ENCODE measurements around the gene LRRC36. TPM values are rescaled to one million over a fixed set of nuclear protein-coding genes. Genes with fewer than 3 reads are reported as not detected.

The LRRC36 gene
- polyA plus RNA-seq, 4 donors: 3.5 to 4.6 (median 3.9) TPM

Other genes with a start within 250 kb of the LRRC36 start
- gene PHAF1, start 216.9 kb upstream of the LRRC36 start, polyA plus RNA-seq (ENCODE audit: insufficient read length in 4 of 4): 10 to 100 TPM; 21.1 to 24.2 (median 22.5) TPM
- 10 to 100 TPM in 3 of 4 donors, 1 to 10 TPM in 1; 8.4 to 11.9 (median 10.9) TPM for gene B3GNT9, start 175.8 kb upstream of the LRRC36 start, polyA plus RNA-seq (ENCODE audit: insufficient read length in 4 of 4)
- gene TRADD, start 166.9 kb upstream of the LRRC36 start, polyA plus RNA-seq (ENCODE audit: insufficient read length in 4 of 4): 1 to 10 TPM; 3.9 to 7.2 (median 4.5) TPM
- 1 to 10 TPM; 1.0 to 1.8 (median 1.4) TPM for gene FBXL8, start 166.9 kb upstream of the LRRC36 start, polyA plus RNA-seq (ENCODE audit: insufficient read length in 4 of 4)
- gene HSF4, start 162.1 kb upstream of the LRRC36 start, polyA plus RNA-seq (ENCODE audit: insufficient read length in 4 of 4): 1 to 10 TPM; 1.4 to 3.5 (median 2.7) TPM
- gene NOL3, start 156.3 kb upstream of the LRRC36 start, polyA plus RNA-seq (ENCODE audit: insufficient read length in 4 of 4): 1 to 10 TPM; 2.2 to 6.2 (median 4.8) TPM
- 10 to 100 TPM; 32.5 to 42.1 (median 36.5) TPM for gene MATCAP1, start 142.9 kb upstream of the LRRC36 start, polyA plus RNA-seq (ENCODE audit: insufficient read length in 4 of 4)
- 1 to 10 TPM; 4.6 to 7.8 (median 5.3) TPM for gene EXOC3L1, start 136.7 kb upstream of the LRRC36 start, polyA plus RNA-seq (ENCODE audit: insufficient read length in 4 of 4)
- gene E2F4, start 134.7 kb upstream of the LRRC36 start, polyA plus RNA-seq (ENCODE audit: insufficient read length in 4 of 4): 10 to 100 TPM; 58.6 to 64.1 (median 60.1) TPM
- gene ELMO3, start 127.7 kb upstream of the LRRC36 start, polyA plus RNA-seq (ENCODE audit: insufficient read length in 4 of 4): 1 to 10 TPM; 4.1 to 7.5 (median 5.8) TPM
- 10 to 100 TPM; 40.3 to 50.6 (median 41.4) TPM for gene TMEM208, start 99.7 kb upstream of the LRRC36 start, polyA plus RNA-seq (ENCODE audit: insufficient read length in 4 of 4)
- 10 to 100 TPM; 33.4 to 49.1 (median 38.7) TPM for gene FHOD1, start 79.3 kb upstream of the LRRC36 start, polyA plus RNA-seq (ENCODE audit: insufficient read length in 4 of 4)
- 1 to 10 TPM; 2.9 to 3.9 (median 3.4) TPM for gene SLC9A5, start 77.8 kb upstream of the LRRC36 start, polyA plus RNA-seq (ENCODE audit: insufficient read length in 4 of 4)
- gene PLEKHG4, start 47.3 kb upstream of the LRRC36 start, polyA plus RNA-seq (ENCODE audit: insufficient read length in 4 of 4): 10 to 100 TPM; 11.5 to 16.4 (median 13.8) TPM
- gene KCTD19, start 74 bp upstream of the LRRC36 start, polyA plus RNA-seq (ENCODE audit: insufficient read length in 4 of 4): 1 to 10 TPM in 1 of 4 donors, under 1 TPM in 3; 0.84 to 1.7 (median 0.88) TPM
- gene TPPP3, start 66.7 kb downstream of the LRRC36 start, polyA plus RNA-seq (ENCODE audit: insufficient read length in 4 of 4): 10 to 100 TPM; 51.7 to 75.7 (median 60.2) TPM
- 10 to 100 TPM; 13.2 to 16.8 (median 14.4) TPM for gene ZDHHC1, start 89.7 kb downstream of the LRRC36 start, polyA plus RNA-seq (ENCODE audit: insufficient read length in 4 of 4)
- 10 to 100 TPM; 49.6 to 57.9 (median 52.0) TPM for gene HSD11B2, start 104.3 kb downstream of the LRRC36 start, polyA plus RNA-seq (ENCODE audit: insufficient read length in 4 of 4)
- 100 to 1,000 TPM in 1 of 4 donors, 10 to 100 TPM in 3; 82.6 to 104 (median 91.2) TPM for gene ATP6V0D1, start 154.3 kb downstream of the LRRC36 start, polyA plus RNA-seq (ENCODE audit: insufficient read length in 4 of 4)
- under 1 TPM in 2 of 4 donors, not detected in 2; 0.25 to 0.31 TPM for gene AGRP, start 156.7 kb downstream of the LRRC36 start, polyA plus RNA-seq (ENCODE audit: insufficient read length in 4 of 4)
- 100 to 1,000 TPM; 110 to 137 (median 117) TPM for gene RIPOR1, start 202.0 kb downstream of the LRRC36 start, polyA plus RNA-seq (ENCODE audit: insufficient read length in 4 of 4)
- 10 to 100 TPM; 77.8 to 89.6 (median 86.4) TPM for gene CTCF, start 235.7 kb downstream of the LRRC36 start, polyA plus RNA-seq (ENCODE audit: insufficient read length in 4 of 4)